ENCODE data around the gene NHERF1. TPM values are rescaled to one million over a fixed set of nuclear protein-coding genes. Genes with fewer than 3 reads are reported as not detected.

Gene NHERF1
- total and polyA plus RNA-seq, 2 of the 8 experiments (the other 6 are each of a cell fraction or from before 2014, with no cell fraction given), result 92.9 to 99.2 TPM

DNA sequence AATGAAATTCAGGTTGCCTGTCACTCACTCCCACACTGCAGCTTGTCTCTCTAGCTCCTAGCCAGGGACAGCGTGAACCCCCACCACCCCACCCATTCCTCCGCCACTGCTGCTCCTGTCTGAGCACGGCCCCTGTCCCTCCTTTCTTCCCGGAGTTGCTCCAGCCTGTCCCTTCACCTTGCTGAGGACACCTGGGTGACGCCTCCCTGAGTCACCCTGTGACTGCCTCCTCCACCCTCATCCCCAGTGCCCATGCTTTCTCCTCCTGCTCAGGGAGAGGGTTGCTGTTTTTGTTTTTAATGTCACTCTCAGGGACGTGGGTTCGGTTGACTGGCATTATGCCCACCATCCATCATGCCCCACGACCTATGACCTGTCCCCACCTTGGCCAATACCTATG, 53.5 kb downstream of the NHERF1 start:
- H4K91ac ChIP-seq (replicated peaks; ENCODE audit: insufficient read length, low read length), result no peak overlapping the region
- H3K18ac ChIP-seq (ENCODE audit: extremely low read depth, low read length), result no peak overlapping the region
- no peak overlapping the region for H2BK20ac ChIP-seq (ENCODE audit: low read length)
- 83% methylated on average over 8 of the region's 8 CpGs; no CpG with 5 or more reads in 1 of the 2 experiments for WGBS, 2 experiments (ENCODE audit: extremely low coverage in 1 of 2, insufficient coverage in 1 of 2, insufficient read length in 1 of 2, insufficient replicate concordance in 2 of 2, low coverage in 1 of 2, low lambda C conversion rate in 2 of 2, missing lambda C conversion rate in 1 of 2)
- no peak overlapping the region for H3K4me2 ChIP-seq (ENCODE audit: insufficient read depth in 1 of 2, low read depth in 2 of 2, low read length in 2 of 2)
- no peak overlapping the region for H4K5ac ChIP-seq (ENCODE audit: insufficient read length, low read depth, low read length)
- no peaks in the 10 kb centered on the region for H3K79me2 ChIP-seq (ENCODE audit: control insufficient read depth in 1 of 2, insufficient read depth in 2 of 2, low read length in 2 of 2)
- DNase-seq (ENCODE audit: low read depth in 1 of 2, low spot score in 2 of 2) (no peak), FAIRE-seq (no peak)
- H3K23me2 ChIP-seq (ENCODE audit: low read depth, low read length), result no peaks in the 10 kb centered on the region
- no peaks in the 10 kb centered on the region for H3K79me1 ChIP-seq (ENCODE audit: low read depth, low read length)
- H4K8ac ChIP-seq (ENCODE audit: extremely low read depth, insufficient read depth, low read length), result no peak overlapping the region
- CTCF ChIA-PET (ENCODE audit: partially characterized antibody), result interaction anchor here (1.0 to 99.6 kb wide), 3 partner anchors 11 to 42 kb away, joined by 4 to 2981 read pairs (median 18); partner anchors contain the start of genes FDXR and GRIN2C
- H3K14ac ChIP-seq (ENCODE audit: insufficient read length), result no peak overlapping the region
- no peaks in the 10 kb centered on the region; a peak in 1 of 7 replicates for H3K4me1 ChIP-seq (replicated peaks in 1 of 4; ENCODE audit: control insufficient read depth in 3 of 4, insufficient read depth in 4 of 4, low read length in 3 of 4)
- no peak overlapping the region for H3K27ac ChIP-seq (ENCODE audit: low read depth, low read length)
- no peak overlapping the region for H2AK5ac ChIP-seq (ENCODE audit: low read depth, low read length)
- no peak overlapping the region for H2AFZ ChIP-seq (ENCODE audit: low read length)
- H3K4me3 ChIP-seq (ENCODE audit: extremely low read depth in 1 of 4, insufficient read depth in 2 of 4, low read depth in 3 of 4, low read length in 4 of 4), result no peak overlapping the region
- H3K27me3 ChIP-seq (replicated peaks in 1 of 4; ENCODE audit: control insufficient read depth in 3 of 4, extremely low read depth in 1 of 4, insufficient read depth in 3 of 4, low read length in 3 of 4), result no peaks in the 10 kb centered on the region
- no peaks in the 10 kb centered on the region for H3K9me3 ChIP-seq (ENCODE audit: insufficient read depth in 2 of 2, low read depth in 1 of 2, low read length in 1 of 2)
- no peak for TF ChIP-seq NANOG (IDR thresholded peaks at IDR 0.05; ENCODE audit: insufficient read depth, low read depth, low read length, poor library complexity, severe bottlenecking)
- TF ChIP-seq, protein P1, sequence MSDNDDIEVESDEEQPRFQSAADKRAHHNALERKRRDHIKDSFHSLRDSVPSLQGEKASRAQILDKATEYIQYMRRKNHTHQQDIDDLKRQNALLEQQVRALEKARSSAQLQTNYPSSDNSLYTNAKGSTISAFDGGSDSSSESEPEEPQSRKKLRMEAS (IDR thresholded peaks at IDR 0.05), result no peak
- no peak for TF ChIP-seq POU5F1 (IDR thresholded peaks at IDR 0.05; ENCODE audit: low read depth, low read length)
- TF ChIP-seq GABPA (IDR thresholded peaks at IDR 0.05; ENCODE audit: borderline replicate concordance, insufficient read depth, low read length), result no peak
- no peak overlapping the region for H2BK120ac ChIP-seq (replicated peaks; ENCODE audit: low read depth, low read length)
- no peak overlapping the region for H3K9ac ChIP-seq (replicated peaks in 1 of 4; ENCODE audit: extremely low read depth in 1 of 4, low read depth in 3 of 4, low read length in 3 of 4)
- no peak overlapping the region for H3K56ac ChIP-seq (replicated peaks; ENCODE audit: insufficient read length, low read depth, low read length)
- no peak overlapping the region for H3K23ac ChIP-seq (ENCODE audit: insufficient read length)
- no peak overlapping the region for H3K4ac ChIP-seq (replicated peaks; ENCODE audit: insufficient read length, low read depth, low read length)
- no peak overlapping the region for H2BK15ac ChIP-seq (ENCODE audit: low read length)
- no peak overlapping the region for H2BK12ac ChIP-seq (ENCODE audit: low read depth, low read length)
- POLR2A ChIA-PET (ENCODE audit: partially characterized antibody), result no interaction called here
- no peak overlapping the region for H2BK5ac ChIP-seq (ENCODE audit: low read depth, low read length)
- H3K36me3 ChIP-seq (ENCODE audit: control insufficient read depth in 2 of 4, insufficient read depth in 4 of 4, low read length in 3 of 4), result peaks cover 0 to 18% (median 1%) of the 10 kb centered on the region in 4 experiments; a peak in 6 of 8 replicates
- peaks cover 5 to 19% of the 10 kb centered on the region in 2 experiments for H4K20me1 ChIP-seq (replicated peaks in 1 of 2; ENCODE audit: control insufficient read depth in 1 of 2, insufficient read depth in 2 of 2, low read length in 2 of 2)

Data from H1 (cell line).